Cerebellar nuclear complex (tissue), 1 donor: ENCODE data around the gene TRPM6.
"Not testable (repeated sequence)": the region's sequence is repeated elsewhere in the genome, so short reads cannot be mapped to it uniquely, and the experiment has no call there.

Source experiments
- DNase-seq, 2 experiments: peaks; one replicate each; lab custom pipeline; 2025; lab: John Stamatoyannopoulos, UW

The TRPM6 gene, protein sequence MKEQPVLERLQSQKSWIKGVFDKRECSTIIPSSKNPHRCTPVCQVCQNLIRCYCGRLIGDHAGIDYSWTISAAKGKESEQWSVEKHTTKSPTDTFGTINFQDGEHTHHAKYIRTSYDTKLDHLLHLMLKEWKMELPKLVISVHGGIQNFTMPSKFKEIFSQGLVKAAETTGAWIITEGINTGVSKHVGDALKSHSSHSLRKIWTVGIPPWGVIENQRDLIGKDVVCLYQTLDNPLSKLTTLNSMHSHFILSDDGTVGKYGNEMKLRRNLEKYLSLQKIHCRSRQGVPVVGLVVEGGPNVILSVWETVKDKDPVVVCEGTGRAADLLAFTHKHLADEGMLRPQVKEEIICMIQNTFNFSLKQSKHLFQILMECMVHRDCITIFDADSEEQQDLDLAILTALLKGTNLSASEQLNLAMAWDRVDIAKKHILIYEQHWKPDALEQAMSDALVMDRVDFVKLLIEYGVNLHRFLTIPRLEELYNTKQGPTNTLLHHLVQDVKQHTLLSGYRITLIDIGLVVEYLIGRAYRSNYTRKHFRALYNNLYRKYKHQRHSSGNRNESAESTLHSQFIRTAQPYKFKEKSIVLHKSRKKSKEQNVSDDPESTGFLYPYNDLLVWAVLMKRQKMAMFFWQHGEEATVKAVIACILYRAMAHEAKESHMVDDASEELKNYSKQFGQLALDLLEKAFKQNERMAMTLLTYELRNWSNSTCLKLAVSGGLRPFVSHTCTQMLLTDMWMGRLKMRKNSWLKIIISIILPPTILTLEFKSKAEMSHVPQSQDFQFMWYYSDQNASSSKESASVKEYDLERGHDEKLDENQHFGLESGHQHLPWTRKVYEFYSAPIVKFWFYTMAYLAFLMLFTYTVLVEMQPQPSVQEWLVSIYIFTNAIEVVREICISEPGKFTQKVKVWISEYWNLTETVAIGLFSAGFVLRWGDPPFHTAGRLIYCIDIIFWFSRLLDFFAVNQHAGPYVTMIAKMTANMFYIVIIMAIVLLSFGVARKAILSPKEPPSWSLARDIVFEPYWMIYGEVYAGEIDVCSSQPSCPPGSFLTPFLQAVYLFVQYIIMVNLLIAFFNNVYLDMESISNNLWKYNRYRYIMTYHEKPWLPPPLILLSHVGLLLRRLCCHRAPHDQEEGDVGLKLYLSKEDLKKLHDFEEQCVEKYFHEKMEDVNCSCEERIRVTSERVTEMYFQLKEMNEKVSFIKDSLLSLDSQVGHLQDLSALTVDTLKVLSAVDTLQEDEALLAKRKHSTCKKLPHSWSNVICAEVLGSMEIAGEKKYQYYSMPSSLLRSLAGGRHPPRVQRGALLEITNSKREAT (N-terminal part only)

DNA sequence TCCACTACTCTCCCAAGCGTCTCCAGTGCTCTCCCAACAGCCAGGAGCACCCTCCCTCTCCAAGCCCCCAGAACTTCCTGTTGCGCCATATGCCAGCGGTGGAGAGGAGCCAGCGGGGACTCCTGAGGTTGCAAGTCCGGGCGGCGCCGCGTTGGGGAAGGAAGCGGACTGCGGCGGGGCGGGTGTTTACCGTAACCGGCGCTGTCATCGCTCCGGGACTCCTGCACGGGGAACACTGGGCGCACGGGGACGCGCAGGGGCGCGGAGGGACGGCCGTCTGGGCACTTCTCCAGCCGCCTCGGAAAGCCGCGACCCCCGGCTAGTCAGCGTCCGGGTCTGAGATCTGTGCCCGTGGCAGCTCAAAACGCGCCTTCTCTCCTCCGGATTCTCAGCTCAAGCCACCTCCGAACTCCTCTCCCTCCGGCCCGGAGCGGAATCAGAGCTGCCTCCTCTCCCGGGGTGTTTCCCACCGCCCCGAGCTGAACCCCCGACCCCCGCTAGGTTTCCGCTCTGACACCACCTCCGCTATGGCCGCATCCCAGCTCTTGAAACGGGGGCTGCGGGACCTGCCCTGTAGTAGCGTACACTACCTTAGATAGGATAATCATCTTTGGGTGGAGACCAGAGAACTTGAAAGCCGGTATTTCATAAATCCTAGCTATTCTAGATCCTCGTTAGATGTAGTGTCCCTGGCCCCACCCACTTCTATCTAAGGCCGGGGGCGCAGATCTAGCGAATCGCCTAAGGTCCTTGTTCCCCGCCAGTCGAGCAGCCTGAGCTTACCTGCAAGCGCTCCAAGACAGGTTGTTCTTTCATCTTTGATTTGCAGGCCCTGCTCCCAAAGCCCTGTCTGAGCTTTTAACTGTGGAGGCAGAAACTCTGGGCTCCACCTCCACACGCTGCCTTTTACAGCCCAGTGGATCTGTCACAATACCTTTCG is at the start of gene TRPM6:
Gene TRPM6 (minus strand): TSS at position 881 of the 940 bp plus-strand sequence. CDS start 65 bp downstream, at position 816.
- peak in 1 of 2 experiments; percentile 4 for DNase-seq

DNA sequence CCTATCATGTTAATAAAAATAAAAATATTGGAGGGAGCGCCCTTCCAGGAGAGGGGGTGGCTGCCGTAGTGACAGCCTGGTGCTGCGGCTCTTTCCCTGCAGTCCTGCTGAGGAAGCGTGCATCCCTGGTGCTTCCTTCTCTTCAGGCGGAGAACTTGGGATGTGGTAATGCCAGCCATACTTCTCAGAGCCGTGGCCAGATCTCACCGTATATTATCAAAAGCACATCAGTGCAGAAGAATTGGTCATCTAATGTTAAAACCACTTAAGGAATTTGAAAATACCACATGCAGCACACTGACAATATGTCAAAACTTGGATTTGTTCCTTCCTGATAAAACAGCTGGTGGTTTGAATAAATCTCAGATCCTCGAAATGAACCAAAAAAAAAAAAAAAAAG is 47.3 kb upstream of the TRPM6 start:
- no peak for DNase-seq

DNA sequence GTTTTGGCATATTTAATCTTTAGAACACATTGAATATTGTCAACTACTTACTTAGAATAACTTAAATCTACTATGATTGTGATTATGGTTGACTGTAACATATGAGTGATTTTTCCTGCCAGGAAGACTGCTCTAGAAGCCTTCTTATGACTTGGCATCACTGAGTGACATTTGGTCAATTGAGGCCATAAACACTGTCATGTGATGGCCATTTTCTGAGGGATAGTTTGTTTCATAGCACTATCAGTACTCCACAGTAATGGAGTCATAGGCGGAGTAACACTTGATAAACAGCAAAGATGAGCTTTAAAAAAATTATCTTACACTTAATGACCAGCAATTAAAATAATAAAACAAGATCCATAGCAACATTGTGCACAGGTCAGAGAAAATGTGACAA is 34.0 kb upstream of the TRPM6 start:
- no peak for DNase-seq

DNA sequence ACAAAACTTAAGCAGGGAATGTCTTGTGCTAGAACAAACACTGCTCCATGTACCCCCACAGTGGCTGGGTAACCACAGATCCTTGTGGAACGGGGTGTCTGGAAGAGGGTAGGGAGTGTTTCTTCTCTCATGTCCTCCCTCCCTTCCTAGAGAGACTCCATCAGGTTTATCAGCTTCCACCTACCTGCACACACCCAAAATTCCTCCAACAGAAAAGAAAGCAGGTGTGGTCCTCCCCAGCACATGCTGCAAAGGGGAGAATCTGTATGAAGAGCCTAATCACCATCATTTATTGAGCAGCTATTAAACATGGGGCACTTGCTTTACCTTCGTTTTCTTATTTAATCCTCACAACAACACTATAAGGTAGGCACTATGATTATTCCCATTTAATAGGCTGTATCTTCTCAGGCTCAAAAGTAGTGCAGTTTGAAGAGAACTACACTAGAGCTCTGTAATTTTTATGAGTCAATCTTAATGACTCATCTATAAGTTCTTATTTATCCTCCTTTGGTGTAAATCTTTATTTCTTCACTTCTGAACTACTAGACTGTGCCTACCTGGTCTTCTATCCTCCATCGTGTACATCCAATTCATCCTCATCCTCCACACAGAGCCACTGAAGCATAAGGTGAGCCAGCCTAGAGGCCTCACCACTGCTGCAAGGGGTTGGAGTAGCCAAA is 33.4 kb upstream of the TRPM6 start:
- DNase-seq: no peak

DNA sequence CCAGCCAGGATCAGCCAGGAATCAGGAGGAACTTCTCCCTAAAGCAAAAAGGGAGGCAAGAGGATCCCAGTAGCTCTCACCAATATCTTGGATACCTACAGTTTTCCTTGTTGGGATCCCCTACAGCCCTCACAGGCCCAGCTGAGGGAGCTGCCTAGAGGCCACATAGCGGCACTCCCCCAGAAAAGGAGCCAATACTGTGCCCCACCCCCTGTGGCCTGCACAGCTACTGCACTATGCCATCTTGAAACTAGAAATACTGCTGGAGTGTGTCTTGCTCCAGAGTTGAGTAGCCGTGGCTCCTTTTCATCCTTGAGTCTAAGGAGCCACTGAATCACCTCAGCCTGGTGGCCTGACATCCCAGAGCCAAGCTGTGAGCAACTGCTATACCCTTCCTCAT is 22.3 kb upstream of the TRPM6 start:
- no peak for DNase-seq

DNA sequence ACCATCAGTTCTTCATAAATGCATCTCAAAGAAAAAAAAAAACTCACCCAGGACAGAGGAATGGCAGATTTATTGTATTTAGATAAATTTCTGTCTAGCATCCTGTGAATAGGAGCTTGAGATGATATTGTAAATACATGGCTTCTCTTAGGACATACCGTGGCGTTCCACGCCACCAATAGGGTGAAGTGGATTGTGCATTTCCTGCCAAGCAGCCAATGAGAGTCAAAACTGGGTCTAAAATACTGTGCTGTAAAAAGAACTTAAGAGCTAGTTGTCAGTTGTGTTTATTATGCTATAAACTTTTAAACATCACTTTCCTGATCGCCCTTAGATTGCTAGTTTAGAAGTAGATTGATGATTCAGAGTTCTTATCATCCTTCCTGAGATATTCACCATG is 20.9 kb upstream of the TRPM6 start:
- DNase-seq: no peak

DNA sequence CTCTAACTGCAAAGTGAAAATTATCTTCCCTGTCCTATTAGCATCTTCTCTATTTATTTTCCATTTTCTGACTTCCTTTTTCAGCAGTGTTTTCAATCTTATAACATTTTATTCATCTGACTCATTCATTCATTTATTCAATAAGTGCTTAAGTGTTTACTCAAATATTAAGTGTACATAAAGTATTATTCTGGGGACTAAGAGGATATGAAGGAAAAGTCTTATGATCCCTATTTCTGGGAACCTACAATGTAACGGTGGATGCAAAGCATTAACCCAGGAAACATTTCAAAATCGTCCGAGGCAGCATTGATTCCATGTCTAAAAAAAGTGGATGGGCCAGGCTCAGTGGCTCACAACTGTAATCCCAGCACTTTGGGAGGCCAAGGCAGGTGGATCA is 19.4 kb upstream of the TRPM6 start:
- DNase-seq: no peak

DNA sequence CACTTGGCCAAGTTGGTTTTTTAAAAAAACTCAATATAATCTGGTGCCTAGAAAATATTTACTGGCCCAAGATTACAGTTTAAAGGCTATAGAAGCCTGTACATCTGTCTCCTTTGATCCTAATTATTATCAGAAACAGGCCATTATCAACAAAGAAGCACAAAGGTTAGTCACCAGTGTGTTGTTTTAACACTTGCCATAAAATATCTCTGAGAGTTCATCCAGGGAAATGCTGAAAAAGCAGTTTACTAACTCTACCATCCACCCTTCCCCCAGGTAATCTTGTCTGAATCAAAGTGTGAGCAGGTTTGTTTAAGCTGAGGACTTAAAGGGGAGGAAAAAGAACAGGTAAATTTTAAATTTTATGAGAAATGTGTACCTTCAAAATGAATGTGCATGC is 13.3 kb upstream of the TRPM6 start:
- no peak for DNase-seq

DNA sequence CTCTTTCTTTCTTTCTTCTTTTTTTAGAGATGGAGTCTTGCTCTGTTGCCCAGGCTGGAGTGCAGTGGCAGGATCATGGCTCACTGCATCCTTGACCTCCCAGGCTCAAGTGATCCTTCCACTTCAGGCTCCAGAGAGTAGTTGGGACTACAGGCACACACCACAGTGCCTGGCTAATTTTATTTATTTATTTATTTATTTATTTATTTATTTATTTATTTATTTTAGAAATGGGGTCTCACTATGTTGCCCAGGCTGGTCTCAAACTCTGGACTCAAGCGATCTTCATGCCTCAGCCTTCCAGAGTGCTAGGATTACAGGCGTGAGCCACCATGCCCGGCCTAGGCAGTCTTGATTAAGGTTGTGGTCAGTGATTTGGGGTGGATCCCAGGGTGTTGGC is 728 bp upstream of the TRPM6 start:
- DNase-seq: not testable (repeated sequence)

DNA sequence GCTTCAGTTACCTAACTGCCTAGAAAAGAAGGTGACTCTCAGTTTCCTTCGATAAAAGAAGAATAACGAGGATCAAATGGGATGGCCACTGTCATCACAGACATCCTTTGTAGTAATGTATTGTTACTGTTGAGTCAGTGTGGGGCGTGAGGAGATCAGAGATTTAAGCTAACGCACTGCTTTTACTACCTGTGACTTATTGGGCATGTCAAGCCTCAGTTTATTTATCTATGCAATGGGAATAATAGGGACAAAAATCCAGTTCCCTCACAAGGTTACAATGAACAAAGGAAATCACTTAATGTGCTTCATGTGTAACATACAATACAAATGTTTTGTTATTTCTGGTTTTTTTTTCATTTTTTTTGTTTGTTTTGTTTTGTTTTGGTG is 255 bp upstream of the TRPM6 start:
- DNase-seq: no peak

DNA sequence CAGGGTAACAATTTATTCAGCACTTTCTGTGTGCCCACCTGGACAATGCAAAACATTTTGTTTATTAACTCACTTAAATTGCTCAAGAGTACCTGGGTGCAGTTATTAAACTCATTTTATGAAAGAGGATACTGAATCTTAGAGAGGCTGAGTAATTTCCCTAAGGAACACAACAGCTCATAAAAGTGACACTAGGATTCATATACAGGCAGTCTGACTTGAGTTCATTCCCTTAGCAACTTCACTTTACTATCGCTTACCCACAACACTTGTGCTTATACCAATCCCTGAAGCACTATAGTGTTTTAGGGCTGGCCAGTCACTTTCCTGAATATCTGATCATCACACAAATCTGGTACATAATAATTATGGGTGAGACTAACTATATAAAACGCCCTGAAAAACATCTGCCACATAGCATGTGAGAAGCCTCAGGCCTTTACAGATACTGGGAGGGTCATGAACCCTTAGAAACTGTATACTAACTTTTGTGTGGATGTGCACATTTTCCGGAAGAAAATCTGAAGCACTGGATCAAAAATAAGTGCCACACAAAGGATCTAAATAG is 11.3 kb downstream of the TRPM6 start:
- DNase-seq: no peak

DNA sequence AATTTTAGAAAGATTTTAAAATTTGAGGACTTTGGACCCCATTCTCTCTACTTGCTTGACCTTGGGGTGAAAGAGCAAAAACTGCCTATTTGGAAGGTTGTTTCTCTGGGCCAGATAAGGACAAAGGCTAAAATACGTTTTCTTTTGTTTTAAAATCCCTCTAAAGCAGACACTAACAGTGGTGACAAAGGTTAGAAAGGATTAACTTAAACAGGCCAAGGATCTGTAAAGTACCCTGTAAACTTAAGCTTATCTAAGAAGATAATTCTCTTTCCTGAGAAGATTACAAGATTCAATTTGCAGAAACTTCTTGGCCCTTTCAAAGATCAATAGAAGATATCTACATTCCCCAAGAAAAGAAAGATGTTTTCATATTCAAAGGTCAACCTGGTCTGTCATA is 12.1 kb downstream of the TRPM6 start:
- DNase-seq: no peak

DNA sequence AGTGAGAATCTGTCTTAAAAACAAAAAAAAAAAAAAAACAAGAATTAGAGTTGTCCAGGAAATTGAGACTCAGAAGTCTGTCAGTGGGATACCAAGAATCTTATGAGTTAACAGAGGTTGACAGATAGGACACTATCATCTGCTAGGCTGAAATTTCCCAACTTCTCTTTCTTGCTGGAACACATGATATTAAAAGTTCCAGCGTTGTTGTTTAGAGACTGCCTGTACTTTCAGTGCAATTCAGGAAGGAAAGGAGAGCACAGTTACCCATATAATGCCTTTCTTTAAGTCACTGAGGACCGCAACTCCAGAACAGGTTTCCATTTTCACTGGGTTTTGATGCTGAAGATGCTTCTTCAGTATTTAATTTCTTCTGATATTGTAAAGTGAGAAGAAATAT is 13.5 kb downstream of the TRPM6 start:
- no peak for DNase-seq

DNA sequence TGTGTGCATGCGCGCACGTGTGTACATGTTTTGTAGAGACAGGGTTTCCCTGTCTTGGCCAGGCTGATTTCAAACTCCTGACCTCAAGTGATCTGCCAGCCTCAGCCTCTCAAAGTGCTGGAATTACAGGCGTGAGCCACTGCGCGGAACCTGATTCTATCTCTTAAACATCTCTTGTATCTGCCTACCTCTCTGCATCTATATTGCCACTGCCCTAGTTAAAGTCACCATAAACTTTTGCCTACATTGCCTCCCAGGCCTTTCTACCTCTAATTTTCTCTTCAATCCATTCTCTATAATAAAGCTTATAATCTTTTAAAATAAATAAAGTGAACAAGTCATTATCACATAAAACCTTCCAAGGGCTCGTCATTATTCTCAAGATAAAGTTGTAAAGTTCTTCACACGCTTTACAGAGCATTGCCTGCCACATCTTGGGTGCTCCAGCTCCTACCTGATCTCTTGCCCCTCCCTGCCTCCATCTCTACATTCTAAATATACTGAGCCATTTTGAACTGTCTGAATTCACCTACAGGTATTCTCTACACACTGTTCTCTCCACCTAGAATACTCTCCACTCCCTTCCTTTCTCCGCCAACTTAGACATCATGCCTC is 15.0 kb downstream of the TRPM6 start:
- DNase-seq: no peak

DNA sequence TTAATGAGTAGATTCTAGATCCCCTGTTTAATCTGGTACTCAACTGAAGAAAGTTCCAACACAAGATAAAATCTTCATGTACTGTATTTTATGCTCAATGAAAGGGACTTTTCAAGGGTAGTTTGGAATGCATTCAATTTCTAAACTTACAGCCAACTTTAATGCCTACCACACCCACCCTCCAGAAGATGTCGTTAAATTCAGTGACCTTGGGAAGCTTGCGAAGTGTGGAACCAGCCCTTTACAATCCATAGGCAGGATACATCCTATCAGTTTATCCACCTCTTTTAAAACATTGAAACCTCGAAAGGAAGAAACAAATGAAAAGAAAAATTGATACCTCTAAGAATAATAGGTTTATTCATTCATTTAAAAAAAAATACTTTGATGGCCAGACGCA is 20.2 kb downstream of the TRPM6 start:
- DNase-seq: no peak

DNA sequence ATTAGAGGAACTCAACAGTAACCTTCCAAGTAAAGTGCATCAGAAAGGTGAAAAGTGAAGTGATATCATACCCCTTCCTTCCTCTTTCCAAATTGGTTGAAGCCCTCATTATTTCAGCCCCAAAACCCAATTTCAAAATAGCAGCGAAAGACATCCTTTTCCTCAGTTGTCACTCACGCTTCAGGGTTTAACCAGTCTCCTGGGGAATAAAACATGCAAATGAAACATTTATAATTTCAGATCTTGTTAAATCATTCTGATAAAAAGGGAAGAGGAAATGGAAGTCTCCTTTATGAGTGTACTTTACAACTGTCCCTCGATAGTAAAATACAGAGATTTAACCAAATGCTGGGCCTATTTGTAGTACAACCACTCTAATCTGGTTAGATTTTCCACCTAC is 22.5 kb downstream of the TRPM6 start:
- no peak for DNase-seq

DNA sequence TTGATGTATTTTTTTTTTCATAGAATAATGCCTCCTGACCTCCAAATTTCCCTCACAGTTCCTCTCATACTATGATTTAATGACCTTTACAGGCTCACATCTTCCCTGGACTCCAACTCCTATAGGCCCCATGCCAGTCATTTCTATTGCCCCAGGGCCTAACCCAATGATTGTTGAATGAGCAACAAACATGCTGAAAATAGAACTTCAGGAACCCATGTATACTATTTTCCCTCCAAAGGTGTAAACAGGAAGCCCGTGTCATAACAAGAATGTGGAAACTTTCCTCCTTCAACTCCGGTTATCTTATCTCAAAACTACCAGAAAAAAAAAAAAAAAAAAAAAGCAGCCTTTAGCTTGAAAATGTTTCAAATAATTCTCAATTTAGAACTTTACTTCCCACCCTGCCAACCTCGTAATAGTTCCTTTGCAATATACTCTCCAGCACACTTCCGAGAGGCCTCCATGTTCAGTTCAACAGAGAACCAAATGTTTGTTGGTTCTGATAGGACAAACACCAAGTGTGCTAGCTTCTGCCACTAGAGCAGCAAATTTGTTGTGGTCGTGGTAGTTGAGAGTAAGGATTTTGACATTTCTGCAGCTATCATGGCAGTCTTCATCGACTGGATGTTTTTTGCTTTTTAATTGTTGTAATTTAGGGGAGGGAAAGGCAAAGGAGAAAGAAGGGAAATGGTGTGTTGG is 25.8 kb downstream of the TRPM6 start:
- no peak for DNase-seq

DNA sequence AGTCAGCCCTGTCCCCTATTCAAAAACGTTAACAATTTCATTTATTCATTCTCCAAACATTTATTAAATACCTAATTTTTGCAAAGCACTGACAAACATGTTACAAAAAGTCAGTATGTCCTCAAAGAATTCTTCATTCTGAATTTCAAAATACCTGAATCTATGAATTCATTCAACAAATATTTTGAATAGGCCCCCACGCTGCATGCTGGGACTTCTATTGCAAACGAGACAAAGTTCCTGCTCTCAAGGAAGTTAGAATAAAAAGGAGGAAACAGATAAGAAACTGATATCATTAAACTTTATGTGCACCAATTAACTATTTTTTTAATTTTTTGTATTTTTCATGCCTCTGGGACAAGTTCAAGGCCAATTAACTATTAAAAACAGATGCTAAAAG is 26.6 kb downstream of the TRPM6 start:
- no peak for DNase-seq

DNA sequence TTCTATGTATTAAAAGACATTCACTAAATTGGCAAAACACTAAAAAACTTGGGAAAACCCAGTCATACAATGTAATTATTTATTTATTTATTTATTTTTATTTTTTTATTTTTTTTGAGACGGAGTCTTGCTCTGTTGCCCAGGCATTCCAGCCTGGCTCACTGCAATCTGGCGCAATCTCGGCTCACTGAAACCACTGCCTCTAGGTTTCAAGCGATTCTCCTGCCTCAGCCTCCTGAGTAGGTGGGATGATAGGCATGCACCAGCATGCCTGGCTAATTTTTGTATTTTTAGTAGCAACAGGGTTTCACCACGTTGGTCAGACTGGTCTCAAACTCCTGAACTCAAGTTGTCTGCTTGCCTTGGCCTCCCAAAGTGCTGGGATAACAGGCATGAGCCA is 27.5 kb downstream of the TRPM6 start:
- DNase-seq: not testable (repeated sequence)
